ENCODE results near the gene SPATC1L.
"Not testable (repeated sequence)": the region's sequence is repeated elsewhere in the genome, so short reads cannot be mapped to it uniquely, and the experiment has no call there.

The SPATC1L gene

DNA sequence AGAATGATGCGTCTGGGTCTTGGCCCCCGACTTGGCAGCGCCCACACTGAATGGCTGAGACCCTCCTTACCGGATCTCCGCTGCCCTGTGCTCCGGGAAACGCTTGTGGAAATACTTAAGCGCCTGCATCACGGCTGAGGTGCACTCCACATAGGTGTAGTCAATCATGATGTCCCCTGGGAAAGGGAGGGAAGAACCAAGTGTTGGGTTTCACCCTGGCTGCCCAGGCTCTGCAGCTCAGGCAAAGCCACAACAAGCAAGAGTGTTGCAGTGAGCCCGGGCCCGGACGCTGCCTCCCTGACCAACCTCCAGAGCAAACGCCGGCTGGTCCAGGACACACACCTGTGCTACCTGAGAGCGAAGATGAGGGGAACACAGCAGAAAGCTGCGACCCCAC lies 21.5 kb upstream of the SPATC1L start:
- Histone ChIP-seq H3K27me3 (no peaks in the 10 kb centered on the region), H3K9me3 (no peaks in the 10 kb centered on the region), H3K4me3 (ENCODE audit: low read depth in 1 of 2, low read length in 1 of 2) (no peak overlapping the region), H3K4me1 (ENCODE audit: control insufficient read depth in 1 of 2, insufficient read depth in 1 of 2, low read depth in 1 of 2, low read length in 1 of 2) (no peaks in the 10 kb centered on the region), H3K36me3 (peaks cover 19% of the 10 kb centered on the region), H3K27ac (no peak overlapping the region)
- TF ChIP-seq, protein P1, sequence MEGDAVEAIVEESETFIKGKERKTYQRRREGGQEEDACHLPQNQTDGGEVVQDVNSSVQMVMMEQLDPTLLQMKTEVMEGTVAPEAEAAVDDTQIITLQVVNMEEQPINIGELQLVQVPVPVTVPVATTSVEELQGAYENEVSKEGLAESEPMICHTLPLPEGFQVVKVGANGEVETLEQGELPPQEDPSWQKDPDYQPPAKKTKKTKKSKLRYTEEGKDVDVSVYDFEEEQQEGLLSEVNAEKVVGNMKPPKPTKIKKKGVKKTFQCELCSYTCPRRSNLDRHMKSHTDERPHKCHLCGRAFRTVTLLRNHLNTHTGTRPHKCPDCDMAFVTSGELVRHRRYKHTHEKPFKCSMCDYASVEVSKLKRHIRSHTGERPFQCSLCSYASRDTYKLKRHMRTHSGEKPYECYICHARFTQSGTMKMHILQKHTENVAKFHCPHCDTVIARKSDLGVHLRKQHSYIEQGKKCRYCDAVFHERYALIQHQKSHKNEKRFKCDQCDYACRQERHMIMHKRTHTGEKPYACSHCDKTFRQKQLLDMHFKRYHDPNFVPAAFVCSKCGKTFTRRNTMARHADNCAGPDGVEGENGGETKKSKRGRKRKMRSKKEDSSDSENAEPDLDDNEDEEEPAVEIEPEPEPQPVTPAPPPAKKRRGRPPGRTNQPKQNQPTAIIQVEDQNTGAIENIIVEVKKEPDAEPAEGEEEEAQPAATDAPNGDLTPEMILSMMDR (IDR thresholded peaks at IDR 0.05): no peak

DNA sequence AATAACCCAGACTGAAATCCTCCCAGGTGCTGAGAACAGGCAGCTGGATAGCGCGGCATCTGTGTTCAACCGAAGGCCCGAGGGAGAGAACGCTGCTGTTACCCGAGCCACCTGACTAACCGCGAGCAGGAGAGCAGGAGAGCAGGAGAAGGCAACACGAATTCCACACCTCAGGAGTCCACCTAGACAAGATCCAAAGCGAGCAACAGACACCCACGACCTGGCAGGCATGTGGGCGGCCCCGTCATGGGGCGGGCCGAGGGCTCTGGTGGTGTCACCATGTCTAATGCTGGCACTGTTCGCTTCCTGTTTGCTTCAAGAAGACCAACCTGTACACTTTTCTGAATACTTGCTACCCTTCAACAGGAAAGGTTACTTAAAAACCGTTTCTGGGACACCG lies 20.9 kb upstream of the SPATC1L start:
- Histone ChIP-seq H3K36me3 (peaks cover 19% of the 10 kb centered on the region), H3K9me3 (no peaks in the 10 kb centered on the region), H3K4me3 (ENCODE audit: low read depth in 1 of 2, low read length in 1 of 2) (no peak overlapping the region), H3K4me1 (ENCODE audit: control insufficient read depth in 1 of 2, insufficient read depth in 1 of 2, low read depth in 1 of 2, low read length in 1 of 2) (no peaks in the 10 kb centered on the region), H3K27me3 (no peaks in the 10 kb centered on the region), H3K27ac (no peak overlapping the region)
- TF ChIP-seq, protein P1 (IDR thresholded peaks at IDR 0.05): no peak

DNA sequence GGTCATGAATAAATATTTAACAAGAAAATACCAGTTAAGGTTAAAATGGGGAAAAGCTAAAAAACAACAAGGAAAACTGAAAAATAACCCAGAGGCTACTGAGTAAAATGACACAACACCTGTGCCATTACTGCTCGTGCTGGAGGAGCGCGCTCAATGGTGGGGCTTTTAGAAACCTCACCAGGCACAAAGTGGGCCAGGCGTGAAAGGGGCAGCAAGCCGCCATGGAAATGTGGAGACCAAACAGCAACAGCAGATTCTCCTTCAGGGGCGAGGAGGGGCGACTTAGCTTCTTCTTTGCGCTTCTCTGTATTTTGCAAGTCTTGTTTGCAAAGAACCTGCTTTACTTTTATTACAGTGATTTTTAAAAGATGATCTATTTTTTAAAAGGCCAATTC lies 18.9 kb upstream of the SPATC1L start:
- H3K4me1 ChIP-seq (ENCODE audit: control insufficient read depth in 1 of 2, insufficient read depth in 1 of 2, low read depth in 1 of 2, low read length in 1 of 2): no peaks in the 10 kb centered on the region
- H3K4me3 ChIP-seq (ENCODE audit: low read depth in 1 of 2, low read length in 1 of 2): no peak overlapping the region
- H3K27me3 ChIP-seq: no peaks in the 10 kb centered on the region
- no peak overlapping the region for H3K27ac ChIP-seq
- peaks cover 14% of the 10 kb centered on the region for H3K36me3 ChIP-seq
- H3K9me3 ChIP-seq: no peaks in the 10 kb centered on the region
- TF ChIP-seq, protein P1 (IDR thresholded peaks at IDR 0.05): no peak

DNA sequence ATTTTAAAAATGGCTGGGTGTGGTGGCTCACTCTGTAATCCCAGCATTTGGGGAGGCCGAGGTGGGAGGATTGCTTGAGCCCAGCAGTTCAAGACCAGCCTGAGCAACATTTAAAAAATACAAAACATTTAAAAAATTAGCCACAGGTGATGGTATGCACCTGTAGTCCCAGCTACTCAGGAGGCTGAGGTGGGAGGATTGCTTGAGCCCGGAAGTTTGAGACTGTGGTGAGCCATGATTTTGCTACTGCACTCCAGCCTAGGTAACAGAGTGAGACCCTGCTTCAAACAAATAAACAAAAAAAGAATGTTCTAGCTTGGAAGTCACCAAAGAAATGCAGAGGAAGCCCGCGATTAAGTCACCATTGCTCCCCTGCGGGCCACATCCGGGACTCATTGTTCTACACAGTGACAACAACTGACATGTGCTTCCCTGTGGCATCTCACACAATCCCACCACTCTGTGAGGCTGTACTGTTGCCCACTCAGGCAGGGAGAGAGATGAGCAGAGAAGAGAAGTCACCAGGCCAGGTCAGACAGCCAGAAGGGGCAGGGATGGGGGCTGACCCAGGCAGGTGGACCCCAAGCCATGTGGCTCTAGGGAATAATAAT lies 18.4 kb upstream of the SPATC1L start:
- H3K36me3 ChIP-seq: peaks cover 14% of the 10 kb centered on the region

DNA sequence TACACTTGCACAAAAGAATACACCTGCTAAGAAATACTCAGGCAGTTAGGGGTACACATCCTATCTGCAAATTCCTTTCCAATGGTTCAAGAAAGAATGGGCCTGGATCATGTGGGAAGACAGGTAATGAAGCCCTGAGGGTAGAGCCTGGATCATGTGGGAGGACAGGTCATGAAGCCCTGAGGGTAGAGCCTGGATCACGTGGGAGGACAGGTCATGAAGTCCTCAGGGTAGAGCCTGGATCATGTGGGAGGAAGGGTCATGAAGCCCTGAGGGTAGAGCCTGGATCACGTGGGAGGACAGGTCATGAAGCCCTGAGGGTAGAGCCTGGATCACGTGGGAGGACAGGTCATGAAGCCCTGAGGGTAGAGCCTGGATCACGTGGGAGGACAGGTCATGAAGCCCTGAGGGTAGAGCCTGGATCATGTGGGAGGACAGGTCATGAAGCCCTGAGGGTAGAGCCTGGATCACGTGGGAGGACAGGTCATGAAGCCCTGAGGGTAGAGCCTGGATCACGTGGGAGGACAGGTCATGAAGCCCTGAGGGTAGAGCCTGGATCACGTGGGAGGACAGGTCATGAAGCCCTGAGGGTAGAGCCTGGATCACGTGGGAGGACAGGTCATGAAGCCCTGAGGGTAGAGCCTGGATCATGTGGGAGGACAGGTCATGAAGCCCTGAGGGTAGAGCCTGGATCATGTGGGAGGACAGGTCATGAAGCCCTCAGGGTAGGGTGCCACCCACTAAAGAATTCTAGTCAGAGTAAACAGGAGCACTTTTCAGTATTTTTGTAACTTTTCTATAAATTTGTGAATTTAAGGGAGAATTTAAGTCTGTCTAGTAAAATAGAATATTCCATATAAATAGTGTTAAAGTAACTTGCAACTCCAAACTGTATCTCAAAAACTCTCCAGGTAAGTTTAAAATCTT lies 16.9 kb upstream of the SPATC1L start:
- H3K4me1 ChIP-seq (ENCODE audit: control insufficient read depth in 1 of 2, insufficient read depth in 1 of 2, low read depth in 1 of 2, low read length in 1 of 2); H3K27me3 ChIP-seq; H3K27ac ChIP-seq; H3K36me3 ChIP-seq; H3K4me3 ChIP-seq (ENCODE audit: low read depth in 1 of 2, low read length in 1 of 2); H3K9me3 ChIP-seq: not testable (repeated sequence)

More for the DNA sequence above, 18.4 kb upstream of the SPATC1L start:
- Histone ChIP-seq H3K27me3 (no peaks in the 10 kb centered on the region), H3K9me3 (no peaks in the 10 kb centered on the region), H3K4me3 (ENCODE audit: low read depth in 1 of 2, low read length in 1 of 2) (no peak overlapping the region), H3K4me1 (ENCODE audit: control insufficient read depth in 1 of 2, insufficient read depth in 1 of 2, low read depth in 1 of 2, low read length in 1 of 2) (no peaks in the 10 kb centered on the region), H3K27ac (no peak overlapping the region)
- TF ChIP-seq, protein P1 (IDR thresholded peaks at IDR 0.05): no peak

Data from neutrophil (primary cell).